ENCODE data around the gene TTLL5.
"Not testable (repeated sequence)": the region's sequence is repeated elsewhere in the genome, so short reads cannot be mapped to it uniquely, and the experiment has no call there.

The TTLL5 gene

DNA sequence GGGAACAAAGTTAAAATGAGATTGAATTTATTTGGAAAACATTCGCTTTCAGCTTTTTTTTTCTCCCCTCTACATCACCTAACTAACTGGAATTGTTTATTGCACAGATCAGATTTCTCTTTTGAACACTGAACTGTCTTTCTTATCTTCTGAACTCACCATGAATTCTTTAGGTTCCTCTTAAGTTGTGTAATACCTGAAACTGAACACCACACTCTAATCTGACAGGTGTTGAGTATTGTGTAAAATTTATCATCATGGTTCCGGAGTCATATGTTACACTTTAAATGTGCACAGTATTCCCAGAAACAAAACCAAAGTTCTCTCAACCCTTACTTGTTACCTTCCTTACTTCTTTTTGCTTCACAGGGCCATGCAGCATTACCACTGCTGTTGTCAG is 254.0 kb downstream of the TTLL5 start:
- no peak for DNase-seq (ENCODE audit: low spot score)

DNA sequence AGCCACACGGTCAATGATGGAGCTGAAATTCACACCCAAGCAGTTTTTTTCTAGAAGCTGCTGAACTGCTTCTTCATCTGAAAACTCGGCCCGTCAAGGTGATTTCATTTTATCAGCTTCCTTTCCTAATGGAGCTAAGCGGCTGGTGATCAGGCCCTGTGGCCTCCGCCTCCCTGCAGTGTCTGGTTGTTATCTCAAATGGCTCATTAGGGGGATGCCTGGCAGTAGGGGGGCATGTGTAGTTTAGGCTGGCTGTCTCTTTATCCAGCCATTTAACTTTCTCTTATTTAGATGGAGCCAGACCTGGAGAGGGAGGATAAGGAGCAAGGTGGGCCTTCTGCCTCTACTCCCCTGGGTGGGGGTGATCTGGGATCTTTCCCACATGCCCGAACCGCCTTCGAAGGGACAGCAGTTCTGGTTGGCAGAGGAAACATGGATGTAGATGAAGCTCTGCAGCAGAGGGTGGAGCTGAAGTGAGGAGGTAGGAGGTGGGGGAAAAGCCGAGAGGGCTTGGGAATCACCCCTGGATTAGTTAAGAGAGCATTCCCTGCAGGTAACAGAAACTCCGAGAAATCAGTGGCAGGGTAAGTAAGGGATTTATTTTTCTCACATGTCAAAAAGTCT is 256.4 kb downstream of the TTLL5 start:
- no peak for DNase-seq (ENCODE audit: low spot score)

DNA sequence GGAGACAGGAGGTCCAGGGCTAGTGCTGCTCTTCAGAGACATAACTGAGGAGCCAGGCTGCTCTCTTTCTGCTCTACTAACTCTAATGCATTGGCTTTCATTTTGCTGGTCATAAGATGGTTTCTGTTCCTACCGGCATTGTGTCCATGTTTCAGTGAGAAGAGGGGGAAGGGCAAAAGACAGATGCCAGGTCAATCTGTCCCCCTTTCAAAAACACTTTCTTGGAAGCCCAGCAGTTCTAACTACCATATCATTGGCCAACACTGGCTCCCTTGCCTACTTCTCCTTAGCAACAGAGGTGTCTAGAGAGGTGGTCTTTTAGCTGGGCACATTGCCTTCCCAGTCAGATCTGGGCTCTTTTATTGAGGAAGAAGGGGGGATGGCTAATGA is 256.9 kb downstream of the TTLL5 start:
- no peak for DNase-seq (ENCODE audit: low spot score)

GRCh38 chr14:75920421-75920820 is 259.4 kb downstream of the TTLL5 start:
- not testable (repeated sequence) for DNase-seq (ENCODE audit: low spot score)

DNA sequence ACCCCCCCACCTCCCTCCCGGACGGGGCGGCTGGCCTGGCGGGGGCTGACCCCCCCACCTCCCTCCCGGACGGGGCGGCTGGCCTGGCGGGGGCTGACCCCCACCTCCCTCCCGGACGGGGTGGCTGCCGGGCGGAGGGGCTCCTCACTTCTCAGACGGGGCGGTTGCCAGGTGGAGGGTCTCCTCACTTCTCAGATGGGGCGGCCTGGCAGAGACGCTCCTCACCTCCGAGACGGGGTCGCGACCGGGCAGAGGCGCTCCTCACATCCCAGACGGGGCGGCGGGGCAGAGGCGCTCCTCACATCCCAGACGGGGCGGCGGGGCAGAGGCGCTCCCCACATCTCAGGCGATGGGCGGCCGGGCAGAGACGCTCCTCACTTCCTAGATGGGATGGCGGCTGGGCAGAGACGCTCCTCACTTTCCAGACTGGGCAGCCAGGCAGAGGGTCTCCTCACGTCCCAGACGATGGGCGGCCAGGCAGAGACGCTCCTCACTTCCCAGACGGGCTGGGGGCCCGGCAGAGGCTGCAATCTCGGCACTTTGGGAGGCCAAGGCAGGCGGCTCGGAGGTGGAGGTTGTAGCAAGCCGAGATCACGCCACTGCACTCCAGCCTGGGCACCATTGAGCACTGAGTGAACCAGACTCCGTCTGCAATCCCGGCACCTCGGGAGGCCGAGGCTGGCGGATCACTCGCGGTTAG is 264.2 kb downstream of the TTLL5 start:
- DNase-seq (ENCODE audit: low spot score), result not testable (repeated sequence)

DNA sequence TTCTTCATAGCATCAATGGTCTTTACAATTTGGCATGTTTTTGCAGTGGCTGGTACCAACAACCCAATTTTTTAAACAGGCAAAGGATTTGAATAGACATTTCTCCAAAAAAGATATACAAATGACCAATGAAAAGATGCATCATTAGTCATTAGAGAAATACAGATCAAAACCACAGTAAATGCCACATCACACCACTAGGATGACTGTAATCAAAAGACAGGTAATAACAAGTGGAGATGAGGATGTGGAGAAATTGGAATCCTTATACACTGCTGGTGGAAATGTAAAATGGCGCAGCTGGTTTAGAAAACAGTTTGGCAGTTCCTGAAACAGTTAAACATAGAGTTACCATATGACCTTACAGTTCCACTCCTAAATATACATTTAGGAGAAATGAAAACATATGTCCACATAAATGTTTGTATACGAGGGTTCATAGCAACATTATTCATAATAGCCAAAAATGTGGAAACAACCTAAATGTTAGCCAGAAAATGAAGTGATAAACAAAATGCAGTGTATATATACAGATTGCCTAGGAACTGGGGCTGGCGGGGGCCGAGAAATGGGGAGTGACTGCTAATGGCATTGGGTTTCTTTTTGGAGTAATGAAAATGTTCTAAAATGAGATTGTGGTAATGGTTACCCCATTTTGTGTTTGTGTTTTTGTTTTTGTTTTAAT is 265.5 kb downstream of the TTLL5 start:
- no peak for DNase-seq (ENCODE audit: low spot score)

- no peak for DNase-seq (ENCODE audit: low spot score)
These were observed 266.6 kb downstream of the TTLL5 start for GRCh38 chr14:75927564-75928087.

GRCh38 chr14:75928690-75929181 is 267.7 kb downstream of the TTLL5 start:
- DNase-seq (ENCODE audit: low spot score), result no peak

GRCh38 chr14:75933712-75934296 is 272.8 kb downstream of the TTLL5 start:
- DNase-seq (ENCODE audit: low spot score), result no peak

DNA sequence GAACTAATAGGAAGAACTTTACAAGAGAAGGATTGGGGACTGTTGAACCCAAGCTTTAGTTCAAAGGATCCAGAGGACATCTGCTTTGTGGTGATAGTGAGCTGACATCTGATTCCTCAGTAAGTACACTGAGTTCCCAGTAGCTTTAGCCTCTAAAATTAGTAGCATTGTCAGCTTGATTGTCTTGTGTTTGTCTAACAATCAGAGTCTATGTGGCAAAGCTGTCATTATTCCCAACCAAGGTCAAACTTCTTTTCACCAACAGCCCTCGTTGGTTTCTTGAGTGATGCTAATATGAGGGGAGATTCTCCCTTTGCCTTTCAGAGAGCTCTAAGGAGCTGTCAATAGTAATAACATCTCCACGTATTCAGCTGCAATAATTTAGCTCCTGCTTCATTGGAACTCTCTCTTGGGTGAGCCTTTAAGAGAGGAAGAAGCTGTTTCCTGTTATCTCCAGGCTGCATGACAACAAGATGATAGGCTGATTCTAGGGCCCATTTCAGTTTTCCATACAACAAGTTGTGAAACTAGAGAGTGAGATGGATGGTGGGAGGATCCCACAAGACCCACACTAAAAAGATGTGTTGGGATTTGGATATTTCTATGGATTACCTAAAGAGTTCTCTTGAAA is 274.1 kb downstream of the TTLL5 start:
- peak; percentile 82 for DNase-seq (ENCODE audit: low spot score)

- DNase-seq (ENCODE audit: low spot score), result no peak
These were observed 278.2 kb downstream of the TTLL5 start for GRCh38 chr14:75939200-75939599.

DNA sequence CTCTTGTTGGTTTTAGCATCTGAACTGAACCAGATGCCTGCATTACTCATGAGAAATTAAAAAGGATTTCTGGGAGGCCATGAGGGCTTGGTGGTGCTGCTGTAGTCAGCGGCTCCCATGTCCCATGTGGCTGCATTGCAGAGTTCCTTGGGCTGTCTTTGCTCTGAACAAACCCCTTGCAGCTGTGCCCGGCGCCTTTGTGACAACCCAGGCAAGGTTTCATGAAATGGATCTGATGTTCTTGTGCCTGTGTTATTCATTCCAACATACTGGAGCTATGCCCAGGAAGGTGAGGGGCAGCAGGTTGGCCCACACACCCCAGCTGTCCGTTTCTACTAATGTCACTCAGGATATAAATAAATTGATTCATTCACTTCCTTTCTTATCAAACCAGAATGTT is 280.0 kb downstream of the TTLL5 start:
- no peak for DNase-seq (ENCODE audit: low spot score)

- no peak for DNase-seq (ENCODE audit: low spot score)
These were observed 283.7 kb downstream of the TTLL5 start for GRCh38 chr14:75944607-75945241.

DNA sequence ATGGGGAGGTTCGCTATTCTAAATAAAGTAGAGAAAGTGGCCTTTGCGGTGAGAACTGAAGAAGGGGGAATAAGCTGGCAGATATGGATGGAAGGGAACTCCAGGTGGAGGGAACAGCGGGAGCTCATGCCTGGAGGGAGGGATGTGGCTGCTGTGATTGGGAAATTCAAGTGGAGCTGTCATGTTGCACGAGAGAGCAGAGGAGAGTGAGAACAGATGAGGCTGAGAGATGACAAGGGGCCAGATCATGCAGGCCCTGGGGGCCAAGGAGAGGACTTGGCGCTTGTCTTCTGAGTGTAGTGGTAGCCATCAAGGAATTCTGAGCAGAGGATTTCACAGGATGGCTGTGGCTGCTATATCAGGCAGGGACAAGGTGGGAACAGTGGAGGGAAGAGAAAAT is 285.7 kb downstream of the TTLL5 start:
- DNase-seq (ENCODE audit: low spot score), result no peak

- DNase-seq (ENCODE audit: low spot score), result no peak
These were observed 291.4 kb downstream of the TTLL5 start for GRCh38 chr14:75952489-75952888.

GRCh38 chr14:75959031-75959430 is 298.0 kb downstream of the TTLL5 start:
- DNase-seq (ENCODE audit: low spot score), result no peak

DNA sequence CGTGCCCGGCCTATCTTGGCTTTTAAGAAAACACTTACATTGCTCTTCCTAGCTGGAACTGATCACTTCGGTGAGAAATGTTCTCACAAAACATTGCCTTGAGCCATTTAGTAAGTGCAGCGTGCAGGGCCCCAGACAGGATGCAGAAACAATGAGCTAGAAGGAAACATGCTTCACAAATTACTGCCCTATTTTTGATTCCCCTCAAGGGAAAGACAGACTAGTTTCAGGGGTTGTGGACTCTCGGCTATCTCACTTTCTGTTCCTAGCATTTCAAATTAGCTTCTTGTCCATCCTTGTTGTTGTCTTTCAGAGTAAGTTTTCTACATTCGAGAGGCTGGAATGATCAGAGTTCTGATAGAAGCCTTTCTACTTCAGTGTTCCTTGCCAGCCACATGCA is 299.2 kb downstream of the TTLL5 start:
- DNase-seq (ENCODE audit: low spot score), result no peak

DNA sequence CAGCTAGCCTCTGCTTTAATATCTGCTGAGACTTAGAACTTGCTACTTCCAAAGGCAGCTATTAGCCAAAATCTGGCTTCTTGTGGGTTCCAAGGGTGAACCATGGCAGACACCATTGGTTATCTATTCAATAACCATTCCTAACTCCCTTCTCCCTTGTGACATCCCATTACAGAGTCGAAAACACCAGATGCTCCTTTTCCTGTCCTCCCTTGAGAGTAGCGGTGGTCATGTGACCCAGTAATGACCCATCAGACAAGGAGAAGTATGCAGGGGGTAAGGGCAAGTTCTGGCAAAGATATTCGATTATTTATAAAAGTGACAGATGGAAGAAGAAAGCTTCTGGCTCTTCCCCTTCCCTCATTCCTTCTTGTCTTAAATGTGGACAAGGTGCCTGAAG is 300.6 kb downstream of the TTLL5 start:
- DNase-seq (ENCODE audit: low spot score), result no peak

DNA sequence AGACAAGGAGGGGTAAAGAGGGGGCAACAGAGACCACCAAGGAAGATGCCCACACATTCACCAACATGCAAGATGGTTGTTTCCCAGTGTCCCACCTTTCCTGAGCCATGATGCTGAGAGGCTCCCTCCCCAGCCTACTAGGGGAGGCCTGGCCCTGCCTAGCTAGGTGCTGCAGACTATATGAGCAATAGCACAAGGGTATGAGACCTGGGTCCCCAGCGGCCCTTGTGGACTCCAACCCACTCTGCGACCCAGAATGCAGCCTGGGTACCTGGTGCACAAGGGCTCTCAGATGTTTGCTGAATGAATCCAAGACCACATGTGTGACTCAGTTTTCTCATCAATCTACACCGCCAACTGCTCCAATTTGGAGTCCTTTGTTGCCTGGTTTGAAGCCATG is 306.8 kb downstream of the TTLL5 start:
- DNase-seq (ENCODE audit: low spot score), result no peak

GRCh38 chr14:75968456-75968855 is 307.4 kb downstream of the TTLL5 start:
- DNase-seq (ENCODE audit: low spot score), result no peak

DNA sequence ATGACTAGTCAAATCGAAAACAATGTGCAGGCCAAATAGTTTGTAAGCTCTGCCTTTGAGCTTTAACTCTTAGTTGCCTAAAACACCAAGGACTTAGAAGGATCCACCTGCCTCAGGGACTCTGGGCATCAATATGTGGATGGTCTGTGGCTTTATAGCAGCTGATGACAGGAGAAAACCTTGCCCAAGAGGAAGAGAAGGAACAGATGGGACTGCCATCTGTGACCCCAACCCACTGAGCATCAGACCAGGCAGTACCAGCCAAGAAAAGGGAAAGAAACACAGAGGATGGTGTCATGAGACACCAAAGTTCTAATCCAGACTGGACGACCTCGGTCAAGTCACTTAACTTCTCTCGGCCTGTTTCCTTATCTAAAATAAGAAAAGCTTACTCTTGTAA is 308.1 kb downstream of the TTLL5 start:
- no peak for DNase-seq (ENCODE audit: low spot score)

DNA sequence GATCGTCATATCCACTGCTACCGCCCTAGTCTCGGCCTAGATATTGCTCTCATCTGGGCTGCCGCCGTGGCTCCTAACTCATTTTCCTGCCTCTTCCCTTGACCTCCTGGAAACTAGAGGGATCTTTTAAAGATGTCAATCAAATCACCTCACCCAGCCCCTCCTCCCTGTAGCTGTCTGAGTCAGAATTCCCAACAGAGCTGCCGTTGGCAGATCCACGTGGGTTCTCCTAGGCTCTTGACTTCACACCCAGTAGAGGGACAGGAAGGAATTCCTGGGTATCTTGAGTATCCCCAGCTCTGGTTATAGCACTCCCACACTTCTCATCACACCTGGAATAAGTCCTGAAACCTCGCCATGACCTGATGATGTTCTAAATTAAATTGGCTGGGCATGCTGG is 308.8 kb downstream of the TTLL5 start:
- no peak for DNase-seq (ENCODE audit: low spot score)
